Panc1 (cell line): Measurements from ENCODE around the gene DOCK3. TPM values are rescaled to one million over a fixed set of nuclear protein-coding genes. Genes with fewer than 3 reads are reported as not detected.

ENCODE experiments used
- ATAC-seq: fragments of 200-7000 bp; cut with Tn5 transposase; 2 replicates; pipeline ENCODE4 v1.9.1; 2020; ENCODE audit warnings: mild to moderate bottlenecking, moderate library complexity
- BruUV-seq: library from RNA; stranded (reverse); fragments of 400-500 nt; replicated peaks from 2 replicates; lab custom pipeline; 2021; lab: Mats Ljungman, UMichigan
- CTCF ChIA-PET: fragments of 300-600 bp; sonication (Branson Sonifier 250); formaldehyde crosslinking; loops from one replicate; lab custom pipeline; 2022; ENCODE audit warnings: antibody characterized with exemption; lab: Charles Lee
- POLR2A ChIA-PET: fragments of 300-600 bp; sonication (Branson Sonifier 250); formaldehyde crosslinking; loops from one replicate; lab custom pipeline; 2022; ENCODE audit warnings: antibody characterized with exemption; lab: Charles Lee
- DNase-seq: peaks from one replicate; pipeline ENCODE4 v3.0.0-alpha.2; 2010; ENCODE audit warnings: low read depth, low spot score
- H3K27ac ChIP-seq: 2 replicates; pipeline ENCODE4 v1.5.1; 2011; ENCODE audit warnings: mild to moderate bottlenecking, low read length, inconsistent platforms
- H3K27me3 ChIP-seq: fragments of 200-500 bp; sonication (Bioruptor generic); 2 replicates; pipeline ENCODE4 v1.6.0; 2014; ENCODE audit warnings: low read length, inconsistent platforms; ENCODE audit not compliant: control insufficient read depth, insufficient read depth
- H3K36me3 ChIP-seq: fragments of 200-500 bp; sonication (Bioruptor generic); 2 replicates; pipeline ENCODE4 v1.5.1; 2014; ENCODE audit warnings: inconsistent platforms, mild to moderate bottlenecking, low read length, moderate library complexity; ENCODE audit not compliant: control insufficient read depth, insufficient read depth
- H3K4me1 ChIP-seq: 2 replicates; pipeline ENCODE4 v1.5.1; 2011; ENCODE audit warnings: inconsistent platforms, mild to moderate bottlenecking, low read length, moderate library complexity; ENCODE audit not compliant: control insufficient read depth, insufficient read depth
- H3K4me3 ChIP-seq, 2 experiments: 2 replicates each; pipeline ENCODE4 v1.5.1; 2011 to 2012; ENCODE audit warnings: low read depth in 2 of 2, low read length in 2 of 2, mild to moderate bottlenecking in 2 of 2, inconsistent platforms in 1 of 2, moderate library complexity in 1 of 2
- H3K9me3 ChIP-seq: fragments of 200-500 bp; sonication (Bioruptor generic); 2 replicates; pipeline ENCODE4 v1.5.1; 2014; ENCODE audit warnings: low read depth, mild to moderate bottlenecking, inconsistent platforms, low read length, moderate library complexity; ENCODE audit not compliant: control insufficient read depth, insufficient read depth
- CTCF ChIP-seq: fragments of 450-650 bp; IDR thresholded peaks from 2 replicates; pipeline ENCODE4 v1.5.1; 2017; ENCODE audit warnings: mild to moderate bottlenecking
- POLR2AphosphoS5 ChIP-seq: IDR thresholded peaks from 2 replicates; pipeline ENCODE4 v1.6.1; 2012; ENCODE audit warnings: mild to moderate bottlenecking, low read depth, low read length, moderate library complexity
- REST ChIP-seq, 2 experiments: IDR thresholded peaks; 2 replicates each; pipeline ENCODE4 v1.6.1; 2011 to 2012; ENCODE audit warnings: low read depth in 2 of 2, control low read depth in 1 of 2, low read length in 1 of 2, mild to moderate bottlenecking in 1 of 2, moderate library complexity in 1 of 2; ENCODE audit not compliant: insufficient read depth in 1 of 2
- SIN3A ChIP-seq: IDR thresholded peaks from 2 replicates; pipeline ENCODE4 v1.6.1; 2012; ENCODE audit warnings: low read depth, mild to moderate bottlenecking, low read length, moderate library complexity, borderline replicate concordance; ENCODE audit not compliant: insufficient read depth
- TCF7L2 ChIP-seq: IDR thresholded peaks from 2 replicates; pipeline ENCODE4 v1.6.1; 2011; ENCODE audit warnings: mild to moderate bottlenecking, low read depth, low read length, inconsistent platforms
- in situ Hi-C: cut with HindIII; loops from 2 replicates; pipeline ENCODE4 v1.10.0; 2016; ENCODE audit warnings: low sequenced_read_pairs, low pct_unique_long_range_greater_than_20kb
- intact Hi-C: fragments of 100-400 bp; cut with micrococcal nuclease; formaldehyde crosslinking; loops from one replicate; pipeline ENCODE4 v1.10.0; 2022; ENCODE audit not compliant: unreplicated experiment
- total RNA-seq: library from RNA; stranded (reverse); gene quantifications from one replicate; pipeline ENCODE4 v1.2.1, GENCODE V29; 2021; ENCODE audit not compliant: unreplicated experiment

The DOCK3 gene
- total RNA-seq, 1 experiment from 2014 or later, result 0.21 TPM

GRCh38 chr3:51353691-51354090 lies 679.0 kb downstream of the DOCK3 start:
- ChIA-PET CTCF (no interaction called here), POLR2A (no interaction called here)
- Histone ChIP-seq H3K4me3 (no peak overlapping the region), H3K36me3 (no peaks in the 10 kb centered on the region), H3K27ac (no peak overlapping the region), H3K27me3 (no peaks in the 10 kb centered on the region), H3K9me3 (no peaks in the 10 kb centered on the region), H3K4me1 (no peaks in the 10 kb centered on the region)
- intact Hi-C loops (no loop called here), in situ Hi-C loops (no loop called here)
- DNase-seq (no peak), ATAC-seq (no peak)
- TF ChIP-seq SIN3A, result no peak
- TF ChIP-seq REST (IDR thresholded peaks at IDR 0.05; ENCODE audit: insufficient read depth in 1 of 2, low read depth in 2 of 2, low read length in 1 of 2), result no peak
- no peak for TF ChIP-seq TCF7L2
- no peak for TF ChIP-seq POLR2AphosphoS5
- no peak for TF ChIP-seq CTCF
- BruUV-seq, result no TSS peak

- H3K27ac ChIP-seq, result no peak overlapping the region
- H3K4me1 ChIP-seq, result no peaks in the 10 kb centered on the region
- H3K9me3 ChIP-seq, result no peaks in the 10 kb centered on the region
- ChIA-PET POLR2A (no interaction called here), CTCF (no interaction called here)
- no TSS peak for BruUV-seq
- TF ChIP-seq POLR2AphosphoS5, result no peak
- no peak for TF ChIP-seq CTCF
- TF ChIP-seq REST (IDR thresholded peaks at IDR 0.05; ENCODE audit: insufficient read depth in 1 of 2, low read depth in 2 of 2, low read length in 1 of 2), result no peak
- no peak for TF ChIP-seq SIN3A
- TF ChIP-seq TCF7L2, result no peak
- in situ Hi-C loops, result no loop called here
- no peak for ATAC-seq
- DNase-seq, result no peak
- no peaks in the 10 kb centered on the region for H3K36me3 ChIP-seq
- intact Hi-C loops, result no loop called here
- no peak overlapping the region for H3K4me3 ChIP-seq
- no peaks in the 10 kb centered on the region for H3K27me3 ChIP-seq
These were observed 679.4 kb downstream of the DOCK3 start for GRCh38 chr3:51354172-51354571.
